Vagina (tissue), 2 donors: Measurements from ENCODE around the gene SEZ6L.

Experiments used
- CTCF ChIP-seq, 3 experiments: fragments of 450-650 bp in 2 of 3; fragments of 200-600 bp in 1 of 3; sonication (generic) in 1 of 3; IDR thresholded peaks; one replicate each; pipeline ENCODE4 v1.5.1; 2017 to 2019; ENCODE audit warnings: antibody characterized with exemption in 3 of 3, mild to moderate bottlenecking in 2 of 3, moderate library complexity in 2 of 3
- POLR2A ChIP-seq, 2 donors: fragments of 450-650 bp; IDR thresholded peaks; one replicate each; pipeline ENCODE4 v1.6.1; 2017; ENCODE audit warnings: antibody characterized with exemption in 2 of 2, mild to moderate bottlenecking in 2 of 2, moderate library complexity in 2 of 2
- POLR2AphosphoS5 ChIP-seq, 2 donors: sonication (generic); formaldehyde crosslinking; IDR thresholded peaks; one replicate each; pipeline ENCODE4 v1.9.0; 2017; ENCODE audit warnings: antibody characterized with exemption in 2 of 2, mild to moderate bottlenecking in 2 of 2, low read depth in 1 of 2; ENCODE audit not compliant: insufficient read depth in 1 of 2

- TF ChIP-seq CTCF (IDR thresholded peaks at IDR 0.05) (no peak), POLR2A (IDR thresholded peaks at IDR 0.05) (no peak), POLR2AphosphoS5 (IDR thresholded peaks at IDR 0.05; ENCODE audit: insufficient read depth in 1 of 2, low read depth in 1 of 2) (no peak)
Measured at GRCh38 chr22:26197425-26197824, 28.2 kb downstream of the SEZ6L start.
